Measurements from ENCODE around the gene ZNF841.

ZNF841 gene

DNA sequence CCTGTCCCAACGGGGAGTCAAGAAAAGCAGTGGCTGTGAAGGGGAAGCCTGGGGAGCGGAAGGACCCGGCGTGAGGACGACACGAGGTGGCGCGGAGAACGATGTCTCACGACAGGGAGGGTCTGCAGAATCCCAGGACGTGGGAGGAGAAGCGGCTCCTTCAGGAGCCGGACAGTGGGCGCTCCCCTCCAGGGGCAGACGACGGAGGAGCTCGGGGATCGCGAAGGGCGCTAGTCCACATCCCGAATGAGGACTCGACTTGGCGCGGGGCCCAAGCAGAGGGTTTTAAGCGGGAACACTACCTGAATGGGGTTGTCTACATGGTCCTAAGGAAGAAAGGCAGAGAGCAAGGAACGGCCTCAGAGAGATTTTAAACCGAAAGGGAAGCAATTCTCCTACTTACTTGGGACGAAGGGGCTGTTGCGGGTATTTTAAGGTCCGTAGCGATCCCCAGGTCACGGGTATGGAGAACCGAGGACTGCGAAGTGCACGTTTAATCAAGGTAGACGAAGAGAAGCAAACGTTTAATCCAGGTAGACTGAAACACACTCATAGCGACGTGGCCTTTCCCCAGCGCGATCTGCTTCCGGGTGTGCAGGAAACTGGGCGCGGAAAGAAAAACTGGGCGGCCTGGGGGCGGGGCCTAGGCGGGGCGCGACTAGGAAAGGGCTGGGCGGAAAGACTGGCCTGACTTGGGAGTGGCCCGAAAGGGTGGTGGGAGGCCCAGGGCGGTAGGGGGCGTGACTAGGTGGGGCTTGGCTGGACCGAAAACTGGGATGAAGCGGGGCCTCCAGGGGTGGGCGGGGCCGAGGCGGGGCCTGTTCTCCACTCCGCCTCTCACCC is at the start of gene ZNF841:
Gene ZNF841, minus strand, starts transcription at position 594 of the 843 bp plus-strand sequence. CDS start 10,964 bp downstream, outside the sequence.
- peaks cover 8% of the 10 kb centered on the region; the same call in 1 of the 2 replicates for H3K4me1 ChIP-seq (ENCODE audit: control insufficient read depth, insufficient read depth, low read length)
- no peaks in the 10 kb centered on the region for H3K27me3 ChIP-seq (ENCODE audit: control insufficient read depth, insufficient read depth, low read length)
- H3K36me3 ChIP-seq (ENCODE audit: control insufficient read depth, insufficient read depth, low read length), result peaks cover 11% of the 10 kb centered on the region
- peak within 1 kb of the TSS; percentile 55 for H3K27ac ChIP-seq (ENCODE audit: low read depth, low read length)
- H3K4me3 ChIP-seq (ENCODE audit: low read depth, low read length), result peak within 1 kb of the TSS; percentile 100
- H3K9me3 ChIP-seq (ENCODE audit: control insufficient read depth, insufficient read depth, low read length), result peaks cover 38% of the 10 kb centered on the region
- peak within 1 kb of the TSS; percentile 93 for H3K9ac ChIP-seq (ENCODE audit: low read depth, low read length)

DNA sequence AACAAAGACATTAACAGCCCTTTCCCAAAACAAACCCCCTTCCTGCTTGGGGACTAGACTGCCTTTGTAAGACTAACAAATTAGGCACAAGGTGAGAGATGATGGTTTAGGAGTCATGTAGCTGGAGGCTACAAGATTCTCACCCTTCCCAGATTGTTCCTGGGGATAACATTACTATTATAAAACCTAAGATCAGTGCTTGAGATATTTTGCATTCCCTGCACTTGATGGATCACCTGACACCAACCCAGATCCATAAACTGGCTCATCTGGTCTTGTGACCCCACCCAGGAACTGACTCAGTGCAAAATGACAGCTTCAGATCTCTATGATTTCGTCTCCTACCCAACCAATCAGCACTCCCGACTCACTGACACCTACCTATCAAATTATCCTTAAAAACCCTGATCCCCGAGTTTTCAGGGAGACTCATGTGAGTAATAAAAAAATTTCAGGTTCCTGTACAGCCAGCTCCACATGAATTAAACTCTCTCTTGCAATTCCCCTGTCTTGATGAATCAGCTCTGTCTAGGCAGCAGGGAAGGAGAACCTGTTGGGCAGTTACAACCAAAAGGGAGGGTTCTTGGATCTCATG is 46.5 kb upstream of the ZNF841 start:
- H3K36me3 ChIP-seq (ENCODE audit: control insufficient read depth, insufficient read depth, low read length), result no peaks in the 10 kb centered on the region
- no peaks in the 10 kb centered on the region for H3K27me3 ChIP-seq (ENCODE audit: control insufficient read depth, insufficient read depth, low read length)
- no peak overlapping the region for H3K4me3 ChIP-seq (ENCODE audit: low read depth, low read length)
- H3K9me3 ChIP-seq (ENCODE audit: control insufficient read depth, insufficient read depth, low read length), result peaks cover 15% of the 10 kb centered on the region
- H3K4me1 ChIP-seq (ENCODE audit: control insufficient read depth, insufficient read depth, low read length), result peaks cover 7% of the 10 kb centered on the region; the same call in 1 of the 2 replicates
- H3K9ac ChIP-seq (ENCODE audit: low read depth, low read length), result no peak overlapping the region
- no peak overlapping the region for H3K27ac ChIP-seq (ENCODE audit: low read depth, low read length)

DNA sequence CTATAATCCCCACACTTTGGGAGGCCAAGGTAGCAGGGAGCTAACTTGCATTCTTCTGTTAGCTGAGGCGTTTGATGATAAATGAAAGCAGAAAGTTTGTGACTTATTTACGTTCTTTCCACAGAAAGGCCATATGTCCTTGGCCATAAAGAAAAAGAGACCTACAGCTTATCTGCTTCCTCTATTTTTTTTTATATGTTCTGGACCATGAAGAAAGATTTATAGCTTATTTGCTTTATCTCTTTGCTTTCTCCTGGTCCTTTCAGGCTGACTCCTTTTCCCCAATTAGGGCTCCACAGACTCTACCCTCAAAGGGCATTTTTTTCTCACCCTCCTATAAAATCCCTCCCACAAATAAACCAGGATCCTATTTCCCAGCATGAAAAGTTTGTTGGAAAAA is 45.6 kb upstream of the ZNF841 start:
- H3K27ac ChIP-seq (ENCODE audit: low read depth, low read length), result no peak overlapping the region
- peaks cover 7% of the 10 kb centered on the region; the same call in 1 of the 2 replicates for H3K4me1 ChIP-seq (ENCODE audit: control insufficient read depth, insufficient read depth, low read length)
- H3K27me3 ChIP-seq (ENCODE audit: control insufficient read depth, insufficient read depth, low read length), result no peaks in the 10 kb centered on the region
- no peak overlapping the region for H3K9ac ChIP-seq (ENCODE audit: low read depth, low read length)
- peaks cover 17% of the 10 kb centered on the region; the same call in 1 of the 2 replicates for H3K9me3 ChIP-seq (ENCODE audit: control insufficient read depth, insufficient read depth, low read length)
- peaks cover 4% of the 10 kb centered on the region; the same call in 1 of the 2 replicates for H3K36me3 ChIP-seq (ENCODE audit: control insufficient read depth, insufficient read depth, low read length)
- H3K4me3 ChIP-seq (ENCODE audit: low read depth, low read length), result no peak overlapping the region

- Histone ChIP-seq H3K27me3 (ENCODE audit: control insufficient read depth, insufficient read depth, low read length) (no peaks in the 10 kb centered on the region), H3K9me3 (ENCODE audit: control insufficient read depth, insufficient read depth, low read length) (peaks cover 10% of the 10 kb centered on the region; the same call in 1 of the 2 replicates), H3K27ac (ENCODE audit: low read depth, low read length) (no peak overlapping the region), H3K9ac (ENCODE audit: low read depth, low read length) (no peak overlapping the region), H3K36me3 (ENCODE audit: control insufficient read depth, insufficient read depth, low read length) (peaks cover 4% of the 10 kb centered on the region; the same call in 1 of the 2 replicates), H3K4me3 (ENCODE audit: low read depth, low read length) (peak overlapping the region; percentile 35; the same call in 1 of the 2 replicates), H3K4me1 (ENCODE audit: control insufficient read depth, insufficient read depth, low read length) (peaks cover 7% of the 10 kb centered on the region; the same call in 1 of the 2 replicates)
Observed at GRCh38 chr19:52140032-52140710, 44.6 kb upstream of the ZNF841 start.

DNA sequence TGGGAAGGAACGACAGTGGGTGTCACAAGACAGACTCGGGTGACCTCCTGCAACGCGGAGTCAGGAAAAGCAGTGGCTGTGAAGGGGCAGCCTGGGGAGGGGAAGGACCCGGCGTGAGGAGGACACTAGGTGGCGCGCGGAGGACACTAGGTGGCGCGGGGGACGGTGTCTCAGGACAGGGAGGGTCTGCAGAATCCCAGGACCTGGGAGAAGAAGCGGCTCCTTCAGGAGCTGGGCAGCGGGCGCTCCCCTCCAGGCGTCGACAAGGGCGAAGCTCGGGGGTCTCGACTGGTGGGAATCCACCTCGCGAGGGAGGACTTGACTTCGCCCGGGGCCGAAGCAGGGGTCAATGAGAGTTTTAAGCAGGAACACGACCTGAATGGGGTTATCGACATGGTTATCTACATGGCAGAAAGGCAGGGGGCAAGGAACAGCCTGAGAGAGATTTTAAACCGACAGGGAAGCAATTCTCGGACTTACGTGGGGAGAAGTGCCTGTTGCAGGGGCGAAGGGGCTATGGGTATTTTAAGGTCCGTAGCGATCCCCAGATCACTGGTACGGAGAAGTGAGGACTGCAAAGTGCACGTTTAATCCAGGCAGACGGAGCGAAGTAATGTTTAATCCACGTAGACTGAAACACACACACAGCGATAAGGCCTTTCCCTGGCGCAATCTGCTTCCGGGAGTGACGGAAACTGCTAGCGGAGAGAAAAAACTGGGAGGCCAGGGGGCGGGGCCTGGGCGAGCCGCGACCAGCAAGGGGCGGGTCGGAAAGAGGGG is 43.9 kb upstream of the ZNF841 start, which contains the start of gene ZNF616:
Gene ZNF616, minus strand, starts transcription at position 687 of the 780 bp plus-strand sequence. CDS start 9,426 bp downstream, outside the sequence.
- Histone ChIP-seq H3K36me3 (ENCODE audit: control insufficient read depth, insufficient read depth, low read length) (peaks cover 10% of the 10 kb centered on the region; the same call in 1 of the 2 replicates), H3K4me3 (ENCODE audit: low read depth, low read length) (peak within 1 kb of the TSS; percentile 80), H3K9me3 (ENCODE audit: control insufficient read depth, insufficient read depth, low read length) (peaks cover 15% of the 10 kb centered on the region), H3K9ac (ENCODE audit: low read depth, low read length) (peak within 1 kb of the TSS; percentile 65), H3K4me1 (ENCODE audit: control insufficient read depth, insufficient read depth, low read length) (peaks cover 7% of the 10 kb centered on the region; the same call in 1 of the 2 replicates), H3K27ac (ENCODE audit: low read depth, low read length) (peak within 1 kb of the TSS; percentile 90), H3K27me3 (ENCODE audit: control insufficient read depth, insufficient read depth, low read length) (no peaks in the 10 kb centered on the region)

DNA sequence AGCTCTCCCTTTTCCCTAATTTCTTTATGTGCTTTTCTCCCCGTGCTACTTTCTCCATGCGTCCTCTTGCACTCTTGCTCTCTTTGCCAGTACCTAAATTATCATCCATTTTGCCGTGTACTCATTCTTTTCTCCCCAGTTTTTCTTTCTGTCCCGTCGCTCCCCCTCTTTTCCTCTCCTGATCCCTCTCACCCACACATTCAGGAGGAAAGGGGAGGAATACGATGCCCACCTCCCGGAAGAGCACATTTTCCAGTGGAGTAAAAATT is 43.4 kb upstream of the ZNF841 start:
- H3K27me3 ChIP-seq (ENCODE audit: control insufficient read depth, insufficient read depth, low read length), result no peaks in the 10 kb centered on the region
- peaks cover 7% of the 10 kb centered on the region; the same call in 1 of the 2 replicates for H3K4me1 ChIP-seq (ENCODE audit: control insufficient read depth, insufficient read depth, low read length)
- peaks cover 15% of the 10 kb centered on the region; the same call in 1 of the 2 replicates for H3K36me3 ChIP-seq (ENCODE audit: control insufficient read depth, insufficient read depth, low read length)
- peak overlapping the region; percentile 80 for H3K4me3 ChIP-seq (ENCODE audit: low read depth, low read length)
- peaks cover 16% of the 10 kb centered on the region for H3K9me3 ChIP-seq (ENCODE audit: control insufficient read depth, insufficient read depth, low read length)
- H3K27ac ChIP-seq (ENCODE audit: low read depth, low read length), result peak overlapping the region; percentile 90
- H3K9ac ChIP-seq (ENCODE audit: low read depth, low read length), result peak overlapping the region; percentile 65

- H3K27me3 ChIP-seq (ENCODE audit: control insufficient read depth, insufficient read depth, low read length), result no peaks in the 10 kb centered on the region
- peaks cover 7% of the 10 kb centered on the region; the same call in 1 of the 2 replicates for H3K4me1 ChIP-seq (ENCODE audit: control insufficient read depth, insufficient read depth, low read length)
- H3K36me3 ChIP-seq (ENCODE audit: control insufficient read depth, insufficient read depth, low read length), result peaks cover 15% of the 10 kb centered on the region; the same call in 1 of the 2 replicates
- peaks cover 12% of the 10 kb centered on the region for H3K9me3 ChIP-seq (ENCODE audit: control insufficient read depth, insufficient read depth, low read length)
- H3K27ac ChIP-seq (ENCODE audit: low read depth, low read length), result peak overlapping the region; percentile 90
- peak overlapping the region; percentile 65 for H3K9ac ChIP-seq (ENCODE audit: low read depth, low read length)
- H3K4me3 ChIP-seq (ENCODE audit: low read depth, low read length), result peak overlapping the region; percentile 80
Observed at GRCh38 chr19:52138278-52138982, 42.9 kb upstream of the ZNF841 start.

GRCh38 chr19:52120286-52120685 is 24.7 kb upstream of the ZNF841 start:
- H3K27ac ChIP-seq (ENCODE audit: low read depth, low read length), result no peak overlapping the region
- peaks cover 97% of the 10 kb centered on the region for H3K9me3 ChIP-seq (ENCODE audit: control insufficient read depth, insufficient read depth, low read length)
- H3K4me3 ChIP-seq (ENCODE audit: low read depth, low read length), result no peak overlapping the region
- H3K4me1 ChIP-seq (ENCODE audit: control insufficient read depth, insufficient read depth, low read length), result no peaks in the 10 kb centered on the region
- H3K27me3 ChIP-seq (ENCODE audit: control insufficient read depth, insufficient read depth, low read length), result no peaks in the 10 kb centered on the region
- H3K36me3 ChIP-seq (ENCODE audit: control insufficient read depth, insufficient read depth, low read length), result peaks cover 99% of the 10 kb centered on the region
- H3K9ac ChIP-seq (ENCODE audit: low read depth, low read length), result no peak overlapping the region

- Histone ChIP-seq H3K9ac (ENCODE audit: low read depth, low read length) (no peak overlapping the region), H3K36me3 (ENCODE audit: control insufficient read depth, insufficient read depth, low read length) (peaks cover 63% of the 10 kb centered on the region), H3K27ac (ENCODE audit: low read depth, low read length) (no peak overlapping the region), H3K27me3 (ENCODE audit: control insufficient read depth, insufficient read depth, low read length) (no peaks in the 10 kb centered on the region), H3K9me3 (ENCODE audit: control insufficient read depth, insufficient read depth, low read length) (peaks cover 100% of the 10 kb centered on the region), H3K4me1 (ENCODE audit: control insufficient read depth, insufficient read depth, low read length) (no peaks in the 10 kb centered on the region), H3K4me3 (ENCODE audit: low read depth, low read length) (peak overlapping the region; percentile 40)
Observed at GRCh38 chr19:52115526-52116053, 20.0 kb upstream of the ZNF841 start.
